Middle frontal gyrus (tissue), 1 donor: Measurements from ENCODE around the gene PFN1.
"Not testable (repeated sequence)": the region's sequence is repeated elsewhere in the genome, so short reads cannot be mapped to it uniquely, and the experiment has no call there.

ENCODE experiments used
- DNase-seq: peaks from one replicate; pipeline ENCODE4 v3.0.0-alpha.2; 2015; ENCODE audit warnings: low spot score; ENCODE audit errors: extremely low spot score

Gene PFN1

GRCh38 chr17:4921320-4921719, 27.0 kb downstream of the PFN1 start:
- DNase-seq = no peak

- no peak for DNase-seq
These were observed 27.8 kb downstream of the PFN1 start for GRCh38 chr17:4920351-4921048.

- no peak for DNase-seq
These were observed 28.8 kb downstream of the PFN1 start for GRCh38 chr17:4919511-4920047.

- DNase-seq = not testable (repeated sequence)
These were observed 33.8 kb downstream of the PFN1 start for GRCh38 chr17:4914551-4914950.

- no peak for DNase-seq
These were observed 34.3 kb downstream of the PFN1 start for GRCh38 chr17:4913994-4914393.

GRCh38 chr17:4908711-4909496, 39.4 kb downstream of the PFN1 start:
- peak; percentile 66 for DNase-seq

GRCh38 chr17:4908301-4908700, 40.0 kb downstream of the PFN1 start:
- no peak for DNase-seq

GRCh38 chr17:4906642-4907041, 41.7 kb downstream of the PFN1 start:
- DNase-seq = not testable (repeated sequence)

GRCh38 chr17:4903051-4903818, 45.1 kb downstream of the PFN1 start, which contains the start of gene CHRNE:
TSS of gene CHRNE (minus strand) at chr17:4903098. CDS start at chr17:4903063, 35 bp downstream.
- DNase-seq = no peak

- DNase-seq = no peak
These were observed 45.8 kb downstream of the PFN1 start for GRCh38 chr17:4902540-4902939.

- DNase-seq = no peak
These were observed 46.5 kb downstream of the PFN1 start for GRCh38 chr17:4901648-4902344.

GRCh38 chr17:4901108-4901647, 47.2 kb downstream of the PFN1 start:
- DNase-seq = no peak

GRCh38 chr17:4900231-4901107, 47.9 kb downstream of the PFN1 start:
- no peak for DNase-seq

GRCh38 chr17:4899341-4900230, 48.7 kb downstream of the PFN1 start, which contains the start of gene C17orf107:
TSS of gene C17orf107 (plus strand) at chr17:4899536. CDS start at chr17:4899763, 227 bp downstream.
- DNase-seq = peak; percentile 36

- no peak for DNase-seq
These were observed 49.4 kb downstream of the PFN1 start for GRCh38 chr17:4898927-4899326.

- DNase-seq = no peak
These were observed 50.0 kb downstream of the PFN1 start for GRCh38 chr17:4898351-4898750.

- DNase-seq = no peak
These were observed 50.5 kb downstream of the PFN1 start for GRCh38 chr17:4897785-4898184.

GRCh38 chr17:4897198-4897687, 51.1 kb downstream of the PFN1 start:
- no peak for DNase-seq
